CD4-positive, alpha-beta T cell (primary cell): ENCODE measurements around the gene CLRN1. TPM values are rescaled to one million over a fixed set of nuclear protein-coding genes. Genes with fewer than 3 reads are reported as not detected.
"Not testable (repeated sequence)": the region's sequence is repeated elsewhere in the genome, so short reads cannot be mapped to it uniquely, and the experiment has no call there.

Experiments
- ATAC-seq: fragments of 200-7000 bp; cut with Tn5 transposase; one replicate; pipeline ENCODE4 v1.10.0; 2022; ENCODE audit warnings: mild to moderate bottlenecking; ENCODE audit not compliant: poor library complexity
- CTCF ChIA-PET: fragments of 350-600 bp; sonication (Branson Sonifier 250); formaldehyde crosslinking; loops from one replicate; lab custom pipeline; 2021; ENCODE audit warnings: antibody characterized with exemption, inconsistent platforms; lab: Charles Lee
- POLR2A ChIA-PET: fragments of 350-600 bp; sonication (Branson Sonifier 250); formaldehyde crosslinking; loops from one replicate; lab custom pipeline; 2021; ENCODE audit warnings: antibody characterized with exemption, inconsistent platforms; lab: Charles Lee
- DNase-seq, 14 experiments: peaks; one replicate each; pipeline ENCODE4 v3.0.0-alpha.2; 2013 to 2020; ENCODE audit warnings: mixed read lengths in 2 of 14
- H3K27ac ChIP-seq, 2 donors: one replicate each; pipeline versions ENCODE4 v1.5.1 to v1.7.0; 2013; ENCODE audit warnings: low read length in 2 of 2, low read depth in 1 of 2, mild to moderate bottlenecking in 1 of 2
- H3K27me3 ChIP-seq, 2 experiments: 1 replicate in 1 of 2; 2 replicates in 1 of 2; pipeline versions ENCODE4 v1.6.1 to v1.7.0; 2013; ENCODE audit warnings: low read length in 2 of 2, control low read depth in 1 of 2, mild to moderate bottlenecking in 1 of 2, moderate library complexity in 1 of 2; ENCODE audit not compliant: insufficient read depth in 2 of 2, control insufficient read depth in 1 of 2
- H3K36me3 ChIP-seq: one replicate; pipeline ENCODE4 v1.6.1; 2013; ENCODE audit warnings: low read length, control low read depth; ENCODE audit not compliant: insufficient read depth
- H3K4me1 ChIP-seq: one replicate; pipeline ENCODE4 v1.6.1; 2013; ENCODE audit warnings: low read length, control low read depth; ENCODE audit not compliant: insufficient read depth
- H3K4me3 ChIP-seq: one replicate; pipeline ENCODE4 v1.5.1; 2013; ENCODE audit warnings: mild to moderate bottlenecking, low read length, moderate library complexity
- H3K9me3 ChIP-seq, 2 experiments: 1 replicate in 1 of 2; 2 replicates in 1 of 2; pipeline versions ENCODE4 v1.6.1 to v1.7.0; 2013; ENCODE audit warnings: low read length in 2 of 2, mild to moderate bottlenecking in 2 of 2, control low read depth in 1 of 2, moderate library complexity in 1 of 2; ENCODE audit not compliant: control insufficient read depth in 1 of 2, insufficient read depth in 1 of 2
- H3K27ac Mint-ChIP-seq: one replicate; pipeline ENCODE4 v1.8.0; 2020; ENCODE audit warnings: mixed read lengths
- H3K27me3 Mint-ChIP-seq: one replicate; pipeline ENCODE4 v1.8.0; 2021; ENCODE audit warnings: mixed read lengths
- H3K36me3 Mint-ChIP-seq: one replicate; pipeline ENCODE4 v1.8.0; 2021; ENCODE audit warnings: low read depth, mixed read lengths
- H3K4me1 Mint-ChIP-seq: one replicate; pipeline ENCODE4 v1.8.0; 2021; ENCODE audit warnings: low read depth, mixed read lengths
- H3K4me3 Mint-ChIP-seq: one replicate; pipeline ENCODE4 v1.8.0; 2020; ENCODE audit warnings: mild to moderate bottlenecking, mixed read lengths
- H3K9me3 Mint-ChIP-seq: one replicate; pipeline ENCODE4 v1.8.0; 2020; ENCODE audit warnings: mixed read lengths
- intact Hi-C, 2 experiments: fragments of 100-400 bp; cut with DNase I in 1 of 2; cut with micrococcal nuclease in 1 of 2; formaldehyde crosslinking; loops; one replicate each; pipeline versions ENCODE4 v1.15.1 to v1.9.0; 2023 to 2025; cut with DNase I, micrococcal nuclease
- total RNA-seq, 174 experiments: library from RNA in 2 of 174; stranded (reverse) in 2 of 174; gene quantifications; one replicate each; pipeline ENCODE4 v1.2.3 and lab custom pipeline; 2021 to 2026
- TF ChIP-seq, protein P1 (sequence below): fragments of 200-600 bp; IDR thresholded peaks from one replicate; pipeline ENCODE4 v1.8.0; 2022; ENCODE audit warnings: antibody characterized with exemption, mild to moderate bottlenecking

CLRN1 gene
- total RNA-seq, 2 experiments from 2014 or later: not detected

- ATAC-seq: no peak
These were observed 23.0 kb upstream of the CLRN1 start for GRCh38 chr3:150995510-150995909.

DNA sequence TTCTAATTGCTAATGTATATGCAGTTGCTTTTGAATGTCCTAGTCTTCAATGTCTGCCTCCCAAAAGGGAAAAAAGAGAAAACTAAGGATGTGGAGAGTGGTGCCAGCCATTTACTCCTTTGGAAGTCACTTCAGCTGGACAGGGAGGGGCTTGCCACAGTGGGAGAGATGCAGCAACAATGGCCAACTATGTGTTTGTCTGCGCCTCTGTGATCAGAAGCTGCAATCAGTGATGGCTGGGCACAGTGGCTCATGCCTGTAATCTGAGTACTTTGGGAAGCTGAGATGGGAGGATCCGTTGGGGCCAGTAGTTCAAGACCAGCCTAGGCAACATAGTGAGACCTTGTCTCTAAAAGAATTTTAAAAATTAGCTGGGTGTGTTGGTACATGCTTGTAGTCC lies 16.7 kb upstream of the CLRN1 start:
- H3K4me1 ChIP-seq: no peaks in the 10 kb centered on the region
- CTCF ChIA-PET: no interaction called here
- peaks cover 20% of the 10 kb centered on the region for H3K27me3 Mint-ChIP-seq
- H3K27ac ChIP-seq: no peak overlapping the region
- no peaks in the 10 kb centered on the region for H3K36me3 ChIP-seq
- H3K4me3 Mint-ChIP-seq: no peak overlapping the region
- no peaks in the 10 kb centered on the region for H3K4me1 Mint-ChIP-seq
- peaks cover 3% of the 10 kb centered on the region for H3K9me3 Mint-ChIP-seq
- TF ChIP-seq, protein P1, sequence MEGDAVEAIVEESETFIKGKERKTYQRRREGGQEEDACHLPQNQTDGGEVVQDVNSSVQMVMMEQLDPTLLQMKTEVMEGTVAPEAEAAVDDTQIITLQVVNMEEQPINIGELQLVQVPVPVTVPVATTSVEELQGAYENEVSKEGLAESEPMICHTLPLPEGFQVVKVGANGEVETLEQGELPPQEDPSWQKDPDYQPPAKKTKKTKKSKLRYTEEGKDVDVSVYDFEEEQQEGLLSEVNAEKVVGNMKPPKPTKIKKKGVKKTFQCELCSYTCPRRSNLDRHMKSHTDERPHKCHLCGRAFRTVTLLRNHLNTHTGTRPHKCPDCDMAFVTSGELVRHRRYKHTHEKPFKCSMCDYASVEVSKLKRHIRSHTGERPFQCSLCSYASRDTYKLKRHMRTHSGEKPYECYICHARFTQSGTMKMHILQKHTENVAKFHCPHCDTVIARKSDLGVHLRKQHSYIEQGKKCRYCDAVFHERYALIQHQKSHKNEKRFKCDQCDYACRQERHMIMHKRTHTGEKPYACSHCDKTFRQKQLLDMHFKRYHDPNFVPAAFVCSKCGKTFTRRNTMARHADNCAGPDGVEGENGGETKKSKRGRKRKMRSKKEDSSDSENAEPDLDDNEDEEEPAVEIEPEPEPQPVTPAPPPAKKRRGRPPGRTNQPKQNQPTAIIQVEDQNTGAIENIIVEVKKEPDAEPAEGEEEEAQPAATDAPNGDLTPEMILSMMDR: no peak
- no peak overlapping the region for H3K4me3 ChIP-seq
- no peaks in the 10 kb centered on the region for H3K9me3 ChIP-seq
- no peak for DNase-seq
- peaks cover 4 to 8% of the 10 kb centered on the region in 2 experiments for H3K27me3 ChIP-seq
- no peak overlapping the region for H3K27ac Mint-ChIP-seq
- intact Hi-C loops: no loop called here
- POLR2A ChIA-PET: no interaction called here
- H3K36me3 Mint-ChIP-seq: no peaks in the 10 kb centered on the region
- no peak for ATAC-seq

More at GRCh38 chr3:150995510-150995909, 23.0 kb upstream of the CLRN1 start:
- intact Hi-C loops: no loop called here
- H3K36me3 Mint-ChIP-seq: no peaks in the 10 kb centered on the region
- H3K9me3 Mint-ChIP-seq: no peaks in the 10 kb centered on the region
- peaks cover 28% of the 10 kb centered on the region for H3K27me3 Mint-ChIP-seq
- H3K9me3 ChIP-seq: no peaks in the 10 kb centered on the region
- no peaks in the 10 kb centered on the region for H3K36me3 ChIP-seq
- peaks cover 0 to 4% of the 10 kb centered on the region in 2 experiments for H3K27me3 ChIP-seq
- no peaks in the 10 kb centered on the region for H3K4me1 ChIP-seq
- POLR2A ChIA-PET: no interaction called here
- H3K4me3 Mint-ChIP-seq: no peak overlapping the region
- no peak for DNase-seq
- no peaks in the 10 kb centered on the region for H3K4me1 Mint-ChIP-seq
- CTCF ChIA-PET: no interaction called here
- no peak overlapping the region for H3K4me3 ChIP-seq
- TF ChIP-seq, protein P1: no peak
- H3K27ac ChIP-seq: no peak overlapping the region
- H3K27ac Mint-ChIP-seq: no peak overlapping the region

- H3K36me3 Mint-ChIP-seq, ATAC-seq, DNase-seq, H3K4me3 ChIP-seq, H3K9me3 Mint-ChIP-seq, intact Hi-C loops, H3K27ac ChIP-seq, POLR2A ChIA-PET, H3K4me1 ChIP-seq, H3K4me1 Mint-ChIP-seq, CTCF ChIA-PET, H3K27me3 ChIP-seq, H3K4me3 Mint-ChIP-seq, H3K27ac Mint-ChIP-seq, H3K9me3 ChIP-seq, H3K36me3 ChIP-seq: not testable (repeated sequence)
- H3K27me3 Mint-ChIP-seq: peaks cover 20% of the 10 kb centered on the region
These were observed 15.9 kb upstream of the CLRN1 start for GRCh38 chr3:150988395-150988794.

GRCh38 chr3:150985711-150986110 lies 13.2 kb upstream of the CLRN1 start:
- Mint-ChIP-seq H3K9me3 (peaks cover 3% of the 10 kb centered on the region), H3K4me3 (no peak overlapping the region), H3K27me3 (peaks cover 10% of the 10 kb centered on the region), H3K27ac (no peak overlapping the region), H3K4me1 (no peaks in the 10 kb centered on the region), H3K36me3 (no peaks in the 10 kb centered on the region)
- ATAC-seq: no peak
- H3K4me3 ChIP-seq: no peak overlapping the region
- H3K27me3 ChIP-seq: peaks cover 4% of the 10 kb centered on the region in 2 experiments
- no peaks in the 10 kb centered on the region for H3K36me3 ChIP-seq
- H3K9me3 ChIP-seq: no peaks in the 10 kb centered on the region
- H3K4me1 ChIP-seq: no peaks in the 10 kb centered on the region
- intact Hi-C loops: no loop called here
- CTCF ChIA-PET: no interaction called here
- POLR2A ChIA-PET: no interaction called here
- TF ChIP-seq, protein P1: no peak
- H3K27ac ChIP-seq: no peak overlapping the region
- no peak for DNase-seq
